ENCODE results near the gene MOV10L1.

DNA sequence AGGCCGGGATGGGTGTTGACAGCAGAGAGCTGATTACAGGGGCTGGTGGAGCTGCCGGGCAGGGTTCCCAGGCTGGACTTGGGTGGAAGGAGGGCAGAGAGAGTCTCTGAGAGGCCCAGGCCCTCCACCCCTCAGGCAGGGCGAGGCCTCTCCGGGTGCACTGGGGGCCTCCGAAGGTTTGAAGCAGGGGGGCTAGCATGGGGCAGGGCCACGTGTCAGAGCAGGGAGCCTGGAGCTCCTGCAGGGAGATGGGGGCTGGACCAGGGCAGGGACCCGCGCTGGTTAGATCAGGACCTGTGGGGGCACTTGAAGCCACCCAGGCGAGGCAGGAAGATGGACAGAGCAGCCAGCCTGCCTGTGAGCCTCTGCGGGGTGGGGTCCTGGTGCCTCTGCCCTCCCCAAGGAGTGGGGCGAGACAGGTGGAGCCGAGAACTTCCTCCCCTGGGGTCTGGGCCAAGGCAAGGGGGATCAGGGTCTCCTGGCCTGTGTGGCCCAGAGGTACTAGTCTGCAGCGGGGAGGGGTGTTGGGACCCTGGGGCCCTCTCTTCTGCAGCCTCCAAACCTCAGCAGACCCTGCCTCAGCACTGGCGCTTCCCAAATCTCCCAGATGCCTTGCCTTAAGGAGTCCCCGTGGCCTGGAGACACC lies 81.6 kb downstream of the MOV10L1 start:
- no peak for TF ChIP-seq EZH2 (IDR thresholded peaks at IDR 0.05; ENCODE audit: borderline replicate concordance, low read depth, low read length, poor library complexity, severe bottlenecking)
- TF ChIP-seq, protein P1, sequence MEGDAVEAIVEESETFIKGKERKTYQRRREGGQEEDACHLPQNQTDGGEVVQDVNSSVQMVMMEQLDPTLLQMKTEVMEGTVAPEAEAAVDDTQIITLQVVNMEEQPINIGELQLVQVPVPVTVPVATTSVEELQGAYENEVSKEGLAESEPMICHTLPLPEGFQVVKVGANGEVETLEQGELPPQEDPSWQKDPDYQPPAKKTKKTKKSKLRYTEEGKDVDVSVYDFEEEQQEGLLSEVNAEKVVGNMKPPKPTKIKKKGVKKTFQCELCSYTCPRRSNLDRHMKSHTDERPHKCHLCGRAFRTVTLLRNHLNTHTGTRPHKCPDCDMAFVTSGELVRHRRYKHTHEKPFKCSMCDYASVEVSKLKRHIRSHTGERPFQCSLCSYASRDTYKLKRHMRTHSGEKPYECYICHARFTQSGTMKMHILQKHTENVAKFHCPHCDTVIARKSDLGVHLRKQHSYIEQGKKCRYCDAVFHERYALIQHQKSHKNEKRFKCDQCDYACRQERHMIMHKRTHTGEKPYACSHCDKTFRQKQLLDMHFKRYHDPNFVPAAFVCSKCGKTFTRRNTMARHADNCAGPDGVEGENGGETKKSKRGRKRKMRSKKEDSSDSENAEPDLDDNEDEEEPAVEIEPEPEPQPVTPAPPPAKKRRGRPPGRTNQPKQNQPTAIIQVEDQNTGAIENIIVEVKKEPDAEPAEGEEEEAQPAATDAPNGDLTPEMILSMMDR (conservative IDR thresholded peaks at IDR 0.05; ENCODE audit: low read depth, low read length), result no peak
